BLaER1 treated with 17β-estradiol and CSF1 and Interleukin-3, amounts not matched to agents 10 nM and 100 nM (cell line): ENCODE results near the gene CD1E.
"Not testable (repeated sequence)": the region's sequence is repeated elsewhere in the genome, so short reads cannot be mapped to it uniquely, and the experiment has no call there.

ENCODE experiments used
- H3K27ac ChIP-seq, 11 experiments: shearing (Covaris generic); formaldehyde crosslinking; 2 replicates each; pipeline ENCODE4 v1.8.1; 2022
- H3K27me3 ChIP-seq, 11 experiments: shearing (Covaris generic); formaldehyde crosslinking; 2 replicates each; pipeline ENCODE4 v1.8.1; 2022
- H3K36me3 ChIP-seq, 11 experiments: shearing (Covaris generic); formaldehyde crosslinking; 2 replicates each; pipeline ENCODE4 v1.8.1; 2022
- H3K4me1 ChIP-seq, 10 experiments: shearing (Covaris generic); formaldehyde crosslinking; 2 replicates each; pipeline ENCODE4 v1.8.1; 2022
- H3K4me2 ChIP-seq, 11 experiments: shearing (Covaris generic); formaldehyde crosslinking; 2 replicates each; pipeline ENCODE4 v1.8.1; 2022
- H3K4me3 ChIP-seq, 10 experiments: shearing (Covaris generic); formaldehyde crosslinking; 2 replicates each; pipeline ENCODE4 v1.8.1; 2022
- H3K9ac ChIP-seq, 11 experiments: shearing (Covaris generic); formaldehyde crosslinking; 2 replicates each; pipeline ENCODE4 v1.8.1; 2022
- H3K9me3 ChIP-seq, 11 experiments: shearing (Covaris generic); formaldehyde crosslinking; replicated peaks in 1 of 11; 2 replicates each; pipeline ENCODE4 v1.8.1; 2022
- H4K20me1 ChIP-seq, 11 experiments: shearing (Covaris generic); formaldehyde crosslinking; 2 replicates each; pipeline ENCODE4 v1.8.1; 2022
- Cebpa-rat ChIP-seq, 11 experiments: shearing (Covaris generic); IDR thresholded peaks; 2 replicates each; pipeline ENCODE4 v1.8.1; 2022

The CD1E gene

DNA sequence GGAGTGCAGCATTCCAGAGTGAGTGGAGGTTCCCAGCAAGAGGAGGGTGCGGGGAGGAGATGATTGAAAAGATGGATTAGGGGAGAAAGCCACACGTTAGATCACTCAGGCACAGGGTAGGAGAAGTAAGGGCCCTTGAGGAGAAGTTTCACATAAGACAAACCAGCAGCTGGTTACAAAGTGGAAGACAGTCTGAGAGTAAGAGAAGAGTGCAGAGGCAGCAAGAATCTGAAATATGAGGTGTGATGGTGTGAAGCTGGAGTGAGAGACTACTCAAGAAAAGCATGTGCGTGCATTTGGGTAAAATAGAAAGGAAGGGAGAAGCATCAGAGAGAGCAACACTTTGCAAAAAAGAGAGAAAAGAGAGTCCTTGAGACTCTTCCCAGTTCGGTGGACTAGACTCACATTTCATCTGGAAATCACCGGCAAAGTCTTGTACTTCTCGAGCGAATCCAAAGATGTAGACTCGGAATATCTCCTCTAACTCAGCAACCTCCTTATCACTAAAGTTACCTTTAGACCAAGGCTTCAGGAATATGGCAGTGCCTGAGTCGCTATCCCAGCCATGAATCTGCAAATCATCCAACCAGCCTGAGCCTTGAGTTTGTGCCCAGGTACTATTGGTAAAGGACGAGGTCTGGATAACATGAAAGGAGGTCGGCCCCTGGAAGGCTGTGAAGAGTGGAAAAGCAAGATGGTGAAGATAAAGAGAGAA, 23.1 kb upstream of the CD1E start:
- Histone ChIP-seq H3K27me3 (no peaks in the 10 kb centered on the region), H3K36me3 (no peaks in the 10 kb centered on the region), H3K4me1 (peaks cover 34 to 71% (median 51%) of the 10 kb centered on the region in 10 experiments), H3K9me3 (peaks cover 0 to 16% (median 6%) of the 10 kb centered on the region in 11 experiments; a peak in 12 of 22 replicates), H4K20me1 (no peaks in the 10 kb centered on the region), H3K4me3 (no peak overlapping the region), H3K27ac (0 out of 22 replicates have a peak overlapping the region, but pooled peaks of 1 of the 11 experiments have one; percentile 4), H3K9ac (no peak overlapping the region), H3K4me2 (peak overlapping the region in 3 of 11 experiments; percentile 9 to 33 (median 27); a peak in 4 of 22 replicates)
- TF ChIP-seq Cebpa-rat (IDR thresholded peaks at IDR 0.05): no peak

DNA sequence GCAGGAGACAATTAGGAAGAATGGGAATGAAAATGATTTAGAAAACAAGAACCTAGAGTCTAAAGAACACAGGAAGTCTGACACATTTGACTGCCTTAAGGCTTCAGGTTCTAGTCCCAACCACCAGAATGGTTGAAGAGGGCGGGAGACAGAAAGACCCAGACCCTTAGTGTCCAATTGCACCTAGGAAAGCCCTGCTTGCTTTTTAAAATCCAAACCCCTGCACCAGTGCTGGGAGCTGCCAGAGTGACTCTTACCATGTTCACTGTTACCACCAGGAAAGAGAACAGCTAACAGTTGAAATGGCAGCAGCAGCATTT, 22.6 kb upstream of the CD1E start:
- no peak overlapping the region for H3K9ac ChIP-seq
- H3K4me2 ChIP-seq: peak overlapping the region in 6 of 11 experiments; percentile 9 to 33 (median 18); a peak in 7 of 22 replicates
- TF ChIP-seq Cebpa-rat (IDR thresholded peaks at IDR 0.05): no peak
- no peaks in the 10 kb centered on the region for H3K27me3 ChIP-seq
- peaks cover 0 to 10% (median 7%) of the 10 kb centered on the region in 11 experiments; a peak in 11 of 22 replicates for H3K9me3 ChIP-seq
- peaks cover 36 to 73% (median 54%) of the 10 kb centered on the region in 10 experiments for H3K4me1 ChIP-seq
- H3K36me3 ChIP-seq: no peaks in the 10 kb centered on the region
- H3K4me3 ChIP-seq: no peak overlapping the region
- H3K27ac ChIP-seq: peak overlapping the region in 1 of 11 experiments; percentile 4; a peak in 1 of 22 replicates
- H4K20me1 ChIP-seq: no peaks in the 10 kb centered on the region

- Histone ChIP-seq H4K20me1 (no peaks in the 10 kb centered on the region), H3K4me2 (peak within 1 kb of the TSS in 6 of 11 experiments; percentile 9 to 33 (median 18); a peak in 8 of 22 replicates), H3K36me3 (no peaks in the 10 kb centered on the region), H3K9me3 (peaks cover 0 to 12% (median 6%) of the 10 kb centered on the region in 11 experiments; a peak in 11 of 22 replicates), H3K4me3 (no peak within 1 kb of the TSS), H3K9ac (no peak within 1 kb of the TSS), H3K27me3 (no peaks in the 10 kb centered on the region), H3K27ac (peak within 1 kb of the TSS in 1 of 11 experiments; percentile 4; a peak in 1 of 22 replicates), H3K4me1 (peaks cover 42 to 78% (median 59%) of the 10 kb centered on the region in 10 experiments)
- TF ChIP-seq Cebpa-rat (IDR thresholded peaks at IDR 0.05): no peak
Measured at GRCh38 chr1:158331481-158332150, 22.1 kb upstream of the CD1E start, which contains the start of gene CD1B. Gene CD1B (minus strand): TSS chr1:158331531. CDS start chr1:158331423, 108 bp downstream.

DNA sequence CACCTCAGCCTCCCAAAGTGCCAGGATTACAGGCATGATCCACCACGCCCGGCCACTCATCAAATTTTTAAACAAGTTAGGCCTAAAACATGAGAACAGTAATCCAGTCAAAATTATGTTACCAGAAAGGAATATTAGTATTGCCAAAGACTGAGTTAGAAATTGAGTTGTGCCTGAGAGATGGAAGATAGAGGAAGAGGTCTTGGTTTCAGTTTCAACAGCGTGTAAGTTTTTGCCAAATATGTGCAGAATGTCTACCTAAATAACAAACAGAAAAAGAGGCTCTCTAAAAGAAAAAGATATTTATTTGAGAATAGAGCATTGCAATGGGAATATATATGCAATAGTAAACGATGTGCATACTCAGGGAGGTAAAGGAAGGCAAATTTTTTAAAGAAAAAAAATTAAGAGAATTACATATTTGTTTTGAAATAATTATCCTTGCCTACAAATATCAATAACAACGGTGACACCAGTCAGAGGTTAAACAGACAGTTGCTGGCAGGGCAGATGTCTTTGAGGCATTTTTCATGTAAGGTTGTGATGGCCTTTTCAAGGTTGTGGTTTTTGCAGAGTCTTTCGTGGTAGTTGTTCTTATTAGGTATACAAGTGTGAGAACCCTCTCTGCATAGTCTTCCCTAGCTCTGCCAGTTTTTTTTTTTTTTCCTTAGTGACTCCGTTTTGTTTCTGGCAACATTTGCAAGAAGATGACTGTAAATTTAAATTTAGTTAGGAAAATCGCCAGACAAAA, 20.1 kb upstream of the CD1E start:
- H3K27me3 ChIP-seq: no peaks in the 10 kb centered on the region
- peak overlapping the region; percentile 46 to 74 (median 63) for H3K4me2 ChIP-seq
- no peak overlapping the region for H3K4me3 ChIP-seq
- peaks cover 0 to 12% (median 3%) of the 10 kb centered on the region in 11 experiments; a peak in 5 of 22 replicates for H3K9me3 ChIP-seq
- H4K20me1 ChIP-seq: no peaks in the 10 kb centered on the region
- peak overlapping the region in 8 of 11 experiments; percentile 27 to 54 (median 43); a peak in 11 of 22 replicates for H3K27ac ChIP-seq
- H3K9ac ChIP-seq: no peak overlapping the region
- no peaks in the 10 kb centered on the region for H3K36me3 ChIP-seq
- H3K4me1 ChIP-seq: peaks cover 33 to 61% (median 53%) of the 10 kb centered on the region in 10 experiments
- no peak for TF ChIP-seq Cebpa-rat (IDR thresholded peaks at IDR 0.05)

- Histone ChIP-seq H3K4me1 (peaks cover 22 to 50% (median 44%) of the 10 kb centered on the region in 10 experiments), H3K9ac (no peak overlapping the region), H3K27me3 (no peaks in the 10 kb centered on the region), H3K4me2 (peak overlapping the region; percentile 18 to 74 (median 63); a peak in 20 of 22 replicates), H3K27ac (peak overlapping the region in 3 of 11 experiments; percentile 44 to 54 (median 51); a peak in 6 of 22 replicates), H3K9me3 (peaks cover 0 to 20% (median 5%) of the 10 kb centered on the region in 11 experiments; a peak in 5 of 22 replicates), H3K4me3 (no peak overlapping the region), H3K36me3 (no peaks in the 10 kb centered on the region), H4K20me1 (no peaks in the 10 kb centered on the region)
- peak in 1 of 11 experiments; percentile 44; a peak in 1 of 22 replicates for TF ChIP-seq Cebpa-rat (IDR thresholded peaks at IDR 0.05)
Measured at GRCh38 chr1:158334526-158335212, 19.0 kb upstream of the CD1E start.

- Histone ChIP-seq H3K9me3 (peaks cover 0 to 20% (median 6%) of the 10 kb centered on the region in 11 experiments; a peak in 5 of 22 replicates), H4K20me1 (no peaks in the 10 kb centered on the region), H3K4me1 (peaks cover 22 to 48% (median 42%) of the 10 kb centered on the region in 10 experiments), H3K27me3 (no peaks in the 10 kb centered on the region), H3K27ac (peak overlapping the region in 2 of 11 experiments; percentile 2 to 37; a peak in 2 of 22 replicates), H3K9ac (no peak overlapping the region), H3K36me3 (no peaks in the 10 kb centered on the region), H3K4me2 (peak overlapping the region in 9 of 11 experiments; percentile 44 to 74 (median 65); a peak in 16 of 22 replicates), H3K4me3 (no peak overlapping the region)
- TF ChIP-seq Cebpa-rat (IDR thresholded peaks at IDR 0.05): no peak
Measured at GRCh38 chr1:158335213-158335532, 18.5 kb upstream of the CD1E start.

DNA sequence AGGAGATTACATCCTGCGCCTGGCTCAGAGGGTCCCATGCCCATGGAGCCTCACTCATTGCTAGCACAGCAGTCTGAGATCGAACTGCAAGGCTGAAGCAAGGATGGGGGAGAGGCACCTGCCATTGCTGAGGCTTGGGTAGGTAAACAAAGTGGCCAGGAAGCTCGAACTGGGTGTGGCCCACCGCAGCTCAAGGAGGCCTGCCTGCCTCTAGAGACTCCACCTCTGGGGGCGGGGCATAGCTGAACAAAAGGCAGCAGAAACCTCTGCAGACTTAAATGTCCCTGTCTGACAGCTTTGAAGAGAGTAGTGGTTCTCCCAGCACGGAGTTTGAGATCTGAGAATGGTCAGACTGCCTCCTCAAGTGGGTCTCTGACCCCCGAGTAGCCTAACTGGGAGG, 17.3 kb upstream of the CD1E start:
- H3K9ac ChIP-seq, H3K27ac ChIP-seq, H3K36me3 ChIP-seq, H3K4me3 ChIP-seq, H4K20me1 ChIP-seq, H3K27me3 ChIP-seq: not testable (repeated sequence)
- Histone ChIP-seq H3K9me3 (peaks cover 5 to 25% (median 10%) of the 10 kb centered on the region in 11 experiments; a peak in 12 of 22 replicates), H3K4me1 (peaks cover 15 to 43% (median 36%) of the 10 kb centered on the region in 10 experiments), H3K4me2 (peak overlapping the region in 9 of 11 experiments; percentile 5 to 51 (median 33); a peak in 13 of 22 replicates)

DNA sequence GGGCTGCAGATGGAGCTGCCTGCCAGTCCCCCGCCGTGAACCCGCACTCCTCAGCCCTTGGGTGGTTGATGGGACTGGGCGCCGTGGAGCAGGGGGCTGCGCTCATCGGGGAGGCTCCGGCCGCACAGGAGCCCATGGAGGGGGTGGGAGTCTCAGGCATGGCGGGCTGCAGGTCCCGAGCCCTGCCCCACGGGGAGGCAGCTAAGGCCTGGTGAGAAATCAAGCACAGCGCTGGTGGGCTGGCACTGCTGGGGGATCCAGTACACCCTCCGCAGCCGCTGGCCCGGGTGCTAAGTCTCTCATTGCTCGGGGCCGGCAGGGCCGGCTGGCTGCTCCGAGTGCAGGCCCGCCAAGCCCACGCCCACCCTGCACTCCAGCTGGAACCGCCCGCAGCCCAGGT, 4.7 kb upstream of the CD1E start:
- not testable (repeated sequence) for H4K20me1 ChIP-seq, H3K9ac ChIP-seq, H3K4me3 ChIP-seq, H3K36me3 ChIP-seq, H3K27me3 ChIP-seq, H3K27ac ChIP-seq, H3K4me2 ChIP-seq
- H3K4me1 ChIP-seq: peaks cover 10 to 18% (median 14%) of the 10 kb centered on the region in 10 experiments
- peaks cover 9 to 45% (median 26%) of the 10 kb centered on the region in 11 experiments; a peak in 21 of 22 replicates for H3K9me3 ChIP-seq
